ENCODE data around the gene LAG3.

The LAG3 gene

DNA sequence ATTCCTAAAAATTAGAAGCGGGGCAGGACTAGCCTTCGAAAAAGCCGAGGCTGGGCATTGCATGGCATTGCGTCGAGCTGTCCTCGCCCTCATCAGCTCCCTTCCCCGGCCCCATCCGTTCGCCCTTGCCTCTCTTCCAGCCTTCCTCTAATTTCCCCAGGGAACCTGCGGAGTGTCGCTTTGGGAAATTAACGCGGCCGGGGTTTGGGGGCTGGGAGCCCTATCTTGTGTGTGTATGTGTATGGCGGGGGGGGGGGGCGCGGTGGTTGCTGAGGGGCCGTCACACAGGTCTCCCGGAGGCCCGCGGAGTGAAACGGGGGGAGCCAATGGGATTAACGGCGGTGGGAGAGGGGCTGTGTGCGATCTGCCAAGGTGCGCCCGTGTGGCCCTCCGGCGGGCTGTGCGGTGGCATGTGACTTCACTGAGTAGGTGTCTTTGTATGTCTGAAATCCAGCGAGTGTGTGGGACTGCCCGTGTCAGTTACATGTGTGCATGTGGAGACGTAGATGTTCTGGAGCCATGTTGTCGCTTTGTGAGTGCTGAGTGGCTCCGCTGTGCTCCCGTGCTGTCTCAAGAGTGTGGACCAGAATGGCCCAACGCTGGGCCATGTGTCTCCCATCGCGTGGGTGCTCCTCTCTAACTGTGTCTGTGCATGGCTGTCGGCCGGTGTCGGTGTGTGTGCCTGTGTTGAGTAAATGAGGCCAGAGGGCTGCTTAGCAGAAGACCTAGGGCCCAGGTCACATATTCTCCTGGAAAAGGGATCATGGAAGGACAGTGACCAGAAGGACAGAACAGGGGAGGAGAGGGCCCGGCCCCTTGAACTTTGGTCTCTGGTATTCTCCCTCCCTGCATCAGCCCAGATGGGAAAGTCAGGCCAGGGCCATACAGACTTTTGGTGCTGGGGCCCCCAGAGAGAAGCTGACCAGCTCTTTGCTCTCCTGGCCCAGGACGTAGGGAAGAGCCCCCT, 4.7 kb upstream of the LAG3 start:
- Histone ChIP-seq H3K4me1 (ENCODE audit: control insufficient read depth in 1 of 2, insufficient read depth in 2 of 2, low read length in 2 of 2) (peaks cover 16 to 58% of the 10 kb centered on the region in 2 donors), H3K4me3 (ENCODE audit: low read depth in 1 of 2, low read length in 2 of 2) (peak overlapping the region; percentile 76 to 83), H3K27ac (ENCODE audit: low read length) (peak overlapping the region; percentile 54), H3K9me3 (ENCODE audit: control insufficient read depth in 1 of 2, low read length in 2 of 2) (no peaks in the 10 kb centered on the region), H3K36me3 (ENCODE audit: control insufficient read depth in 1 of 2, insufficient read depth in 2 of 2, low read length in 2 of 2) (peaks cover 4 to 19% of the 10 kb centered on the region in 2 donors), H3K27me3 (ENCODE audit: low read depth, low read length) (no peaks in the 10 kb centered on the region)

DNA sequence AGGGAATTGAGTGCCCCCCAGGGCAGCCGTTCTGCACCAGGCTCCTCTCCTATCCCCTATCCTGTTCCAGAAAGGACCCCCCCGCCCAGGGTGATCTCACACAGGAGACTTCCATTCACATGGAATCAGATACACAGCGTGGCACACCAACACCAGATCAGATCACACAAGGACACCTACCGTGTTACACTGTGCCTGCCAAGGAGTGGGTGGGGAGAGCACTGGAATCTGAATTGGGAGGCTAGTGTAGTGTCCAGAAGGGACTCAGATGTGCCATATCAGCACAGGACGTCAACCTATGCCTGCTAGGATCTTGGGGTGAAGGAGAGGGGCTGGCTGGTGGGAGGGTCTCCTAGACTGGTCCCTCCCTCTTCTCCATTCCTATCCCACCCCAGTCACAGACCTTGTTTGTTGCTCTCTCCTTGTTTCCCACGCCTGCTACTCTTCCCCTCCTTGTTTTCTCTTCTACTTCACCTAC, 3.8 kb upstream of the LAG3 start:
- Histone ChIP-seq H3K27ac (ENCODE audit: low read length) (peak overlapping the region; percentile 54), H3K9me3 (ENCODE audit: control insufficient read depth in 1 of 2, low read length in 2 of 2) (no peaks in the 10 kb centered on the region), H3K36me3 (ENCODE audit: control insufficient read depth in 1 of 2, insufficient read depth in 2 of 2, low read length in 2 of 2) (peaks cover 4 to 19% of the 10 kb centered on the region in 2 donors), H3K27me3 (ENCODE audit: low read depth, low read length) (no peaks in the 10 kb centered on the region), H3K4me1 (ENCODE audit: control insufficient read depth in 1 of 2, insufficient read depth in 2 of 2, low read length in 2 of 2) (peaks cover 16 to 58% of the 10 kb centered on the region in 2 donors), H3K4me3 (ENCODE audit: low read depth in 1 of 2, low read length in 2 of 2) (peak overlapping the region; percentile 76 to 83)

DNA sequence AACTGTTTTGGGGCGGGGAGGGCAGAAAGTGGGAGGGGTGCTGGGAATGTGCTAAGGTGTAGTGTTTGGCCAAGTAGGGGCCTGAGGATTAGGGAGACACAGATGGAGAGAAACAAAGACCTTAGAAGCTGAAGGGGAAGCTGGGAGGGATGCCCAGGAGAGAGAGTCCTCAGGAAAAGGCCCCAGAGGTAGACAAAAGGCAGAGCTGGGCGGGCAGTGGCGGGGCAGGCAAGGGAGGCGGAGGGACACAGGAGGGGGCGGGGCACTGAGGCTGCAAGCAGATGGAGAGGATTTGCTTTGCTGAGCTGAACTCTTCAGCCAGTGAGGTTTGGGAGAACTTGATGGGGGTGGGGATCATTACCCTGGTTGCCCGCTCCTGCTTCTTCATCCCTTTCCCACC, 3.3 kb upstream of the LAG3 start:
- Histone ChIP-seq H3K4me3 (ENCODE audit: low read depth in 1 of 2, low read length in 2 of 2) (peak overlapping the region; percentile 34 to 83), H3K4me1 (ENCODE audit: control insufficient read depth in 1 of 2, insufficient read depth in 2 of 2, low read length in 2 of 2) (peaks cover 16 to 58% of the 10 kb centered on the region in 2 donors), H3K36me3 (ENCODE audit: control insufficient read depth in 1 of 2, insufficient read depth in 2 of 2, low read length in 2 of 2) (peaks cover 4 to 19% of the 10 kb centered on the region in 2 donors), H3K27ac (ENCODE audit: low read length) (peak overlapping the region; percentile 54), H3K27me3 (ENCODE audit: low read depth, low read length) (no peaks in the 10 kb centered on the region), H3K9me3 (ENCODE audit: control insufficient read depth in 1 of 2, low read length in 2 of 2) (no peaks in the 10 kb centered on the region)

DNA sequence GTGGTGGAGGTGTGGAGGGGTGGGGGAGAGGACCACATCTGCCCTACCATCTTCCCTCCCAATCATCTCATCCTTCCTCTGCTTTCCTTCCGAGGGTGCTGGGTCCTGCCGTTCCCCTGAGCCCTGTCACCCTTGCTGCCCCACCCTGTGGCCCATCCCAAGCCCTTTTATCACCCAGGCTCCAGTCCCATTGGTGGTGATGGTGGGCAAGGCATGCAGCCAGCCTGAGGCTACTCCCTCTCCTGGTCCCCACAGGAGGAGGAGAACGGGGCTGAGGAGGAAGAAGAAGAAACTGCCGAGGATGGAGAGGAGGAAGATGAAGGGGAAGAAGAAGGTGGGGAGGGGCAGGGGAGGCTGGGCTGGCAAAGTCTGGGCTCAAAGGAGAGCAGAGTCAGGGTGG, 2.7 kb upstream of the LAG3 start:
- H3K27ac ChIP-seq (ENCODE audit: low read length): no peak overlapping the region
- H3K4me3 ChIP-seq (ENCODE audit: low read depth in 1 of 2, low read length in 2 of 2): no peak overlapping the region
- no peaks in the 10 kb centered on the region for H3K9me3 ChIP-seq (ENCODE audit: control insufficient read depth in 1 of 2, low read length in 2 of 2)
- no peaks in the 10 kb centered on the region for H3K27me3 ChIP-seq (ENCODE audit: low read depth, low read length)
- peaks cover 4 to 19% of the 10 kb centered on the region in 2 donors for H3K36me3 ChIP-seq (ENCODE audit: control insufficient read depth in 1 of 2, insufficient read depth in 2 of 2, low read length in 2 of 2)
- peaks cover 16 to 54% of the 10 kb centered on the region in 2 donors for H3K4me1 ChIP-seq (ENCODE audit: control insufficient read depth in 1 of 2, insufficient read depth in 2 of 2, low read length in 2 of 2)

DNA sequence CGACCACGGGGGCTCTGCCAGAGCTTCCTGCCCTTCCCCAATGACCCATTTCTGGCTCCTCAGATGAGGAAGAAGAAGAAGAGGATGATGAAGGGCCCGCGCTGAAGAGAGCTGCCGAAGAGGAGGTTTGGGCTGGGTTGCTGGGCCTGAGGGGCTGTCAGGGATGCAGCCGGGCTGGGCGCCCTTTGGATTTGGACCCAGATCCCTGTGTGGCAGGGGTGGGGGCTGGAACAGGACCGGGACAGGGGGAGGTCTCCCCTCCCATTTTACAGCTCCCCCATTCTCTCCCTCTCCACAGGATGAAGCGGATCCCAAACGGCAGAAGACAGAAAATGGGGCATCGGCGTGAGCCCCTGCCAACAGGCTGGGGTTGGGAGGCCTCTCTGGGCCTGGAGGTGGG, 2.2 kb upstream of the LAG3 start:
- Histone ChIP-seq H3K36me3 (ENCODE audit: control insufficient read depth in 1 of 2, insufficient read depth in 2 of 2, low read length in 2 of 2) (peaks cover 4 to 19% of the 10 kb centered on the region in 2 donors), H3K4me3 (ENCODE audit: low read depth in 1 of 2, low read length in 2 of 2) (no peak overlapping the region), H3K4me1 (ENCODE audit: control insufficient read depth in 1 of 2, insufficient read depth in 2 of 2, low read length in 2 of 2) (peaks cover 14 to 50% of the 10 kb centered on the region in 2 donors), H3K27ac (ENCODE audit: low read length) (no peak overlapping the region), H3K9me3 (ENCODE audit: control insufficient read depth in 1 of 2, low read length in 2 of 2) (no peaks in the 10 kb centered on the region), H3K27me3 (ENCODE audit: low read depth, low read length) (no peaks in the 10 kb centered on the region)

DNA sequence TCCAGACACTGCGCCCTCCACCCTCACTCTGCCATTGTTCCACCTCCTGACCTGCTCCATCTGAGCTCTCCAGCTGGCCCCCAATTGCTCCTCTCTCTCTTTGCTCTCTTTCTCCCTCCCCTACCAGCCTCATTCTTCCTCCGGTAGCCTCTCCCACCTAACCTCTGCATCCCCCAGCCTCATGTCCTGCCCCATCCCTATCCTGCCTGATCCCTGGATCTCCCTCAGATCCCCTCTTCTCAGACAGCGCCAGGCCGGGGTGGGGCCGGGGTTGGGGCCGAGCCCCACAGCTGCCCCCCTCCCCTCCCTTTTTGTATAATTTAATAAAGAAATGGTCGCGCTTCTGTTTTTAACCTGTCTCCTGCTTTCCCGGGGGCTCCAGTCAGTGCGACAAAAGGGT, 1.7 kb upstream of the LAG3 start:
- H3K27me3 ChIP-seq (ENCODE audit: low read depth, low read length): no peaks in the 10 kb centered on the region
- H3K9me3 ChIP-seq (ENCODE audit: control insufficient read depth in 1 of 2, low read length in 2 of 2): no peaks in the 10 kb centered on the region
- peaks cover 4 to 19% of the 10 kb centered on the region in 2 donors for H3K36me3 ChIP-seq (ENCODE audit: control insufficient read depth in 1 of 2, insufficient read depth in 2 of 2, low read length in 2 of 2)
- no peak overlapping the region for H3K4me3 ChIP-seq (ENCODE audit: low read depth in 1 of 2, low read length in 2 of 2)
- peaks cover 9 to 45% of the 10 kb centered on the region in 2 donors for H3K4me1 ChIP-seq (ENCODE audit: control insufficient read depth in 1 of 2, insufficient read depth in 2 of 2, low read length in 2 of 2)
- no peak overlapping the region for H3K27ac ChIP-seq (ENCODE audit: low read length)

DNA sequence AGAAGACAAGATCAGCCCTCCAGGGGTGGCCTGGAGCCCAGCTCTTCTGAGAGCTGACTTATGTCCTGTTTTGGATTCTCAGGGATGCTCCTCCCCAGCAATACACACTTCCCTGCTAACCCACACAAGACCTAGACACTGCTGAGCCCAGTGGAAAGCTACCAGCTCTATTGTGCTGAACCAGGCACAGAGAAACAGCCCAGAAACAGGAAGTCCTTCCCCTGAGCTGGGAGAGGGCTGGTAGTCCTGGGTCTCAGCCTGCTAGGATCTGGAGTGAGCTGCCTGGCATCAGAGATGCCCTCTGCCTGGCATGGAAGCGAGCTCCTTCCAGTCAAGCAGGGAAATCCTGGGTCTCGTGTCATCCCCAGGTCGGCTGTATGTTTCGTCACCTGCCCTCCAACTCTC, 1.2 kb upstream of the LAG3 start:
- Histone ChIP-seq H3K4me3 (ENCODE audit: low read depth in 1 of 2, low read length in 2 of 2) (no peak overlapping the region), H3K4me1 (ENCODE audit: control insufficient read depth in 1 of 2, insufficient read depth in 2 of 2, low read length in 2 of 2) (peaks cover 8 to 42% of the 10 kb centered on the region in 2 donors), H3K27ac (ENCODE audit: low read length) (no peak overlapping the region)

DNA sequence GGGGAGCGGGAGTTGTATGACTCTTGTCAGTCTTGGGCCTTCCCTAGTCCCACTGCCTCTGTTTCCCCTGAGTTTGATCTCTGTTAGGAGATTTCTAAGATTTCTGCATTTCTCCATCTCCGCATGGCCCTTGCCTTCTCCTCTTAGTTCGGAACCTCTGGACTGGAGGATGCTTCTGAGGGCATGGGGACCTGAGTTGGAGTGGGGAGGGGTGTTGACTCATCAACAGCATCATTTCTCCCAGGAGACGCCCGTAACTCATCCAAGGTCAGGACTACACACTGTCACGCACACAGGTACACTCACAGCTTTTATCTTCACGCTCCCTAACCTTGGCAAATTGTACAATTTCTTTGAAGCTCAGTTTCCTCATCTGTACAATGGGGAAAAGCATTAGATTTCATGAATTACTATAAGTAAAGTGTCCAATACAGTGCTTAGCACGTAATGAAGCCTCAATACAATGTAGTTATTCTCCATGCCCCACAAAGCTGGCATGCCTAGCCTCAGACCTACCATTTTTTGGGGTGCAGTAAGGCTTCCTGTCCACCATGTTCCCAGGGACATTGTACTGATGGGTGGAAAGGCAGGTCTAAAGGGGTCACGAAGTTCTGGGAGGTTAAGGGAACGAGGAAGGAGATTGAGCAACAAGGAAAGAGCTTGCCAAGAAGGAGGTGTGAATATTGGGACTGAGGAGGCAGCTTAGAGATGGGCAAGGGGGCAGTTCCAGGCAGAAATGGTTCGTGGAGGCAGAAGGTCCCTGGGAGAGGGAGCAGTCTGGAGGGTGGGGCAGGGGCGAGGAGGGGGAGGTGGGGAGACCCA, 600 bp upstream of the LAG3 start:
- H3K36me3 ChIP-seq (ENCODE audit: control insufficient read depth in 1 of 2, insufficient read depth in 2 of 2, low read length in 2 of 2): peaks cover 4 to 19% of the 10 kb centered on the region in 2 donors
- H3K4me1 ChIP-seq (ENCODE audit: control insufficient read depth in 1 of 2, insufficient read depth in 2 of 2, low read length in 2 of 2): peaks cover 8 to 42% of the 10 kb centered on the region in 2 donors
- no peaks in the 10 kb centered on the region for H3K9me3 ChIP-seq (ENCODE audit: control insufficient read depth in 1 of 2, low read length in 2 of 2)
- no peak overlapping the region for H3K4me3 ChIP-seq (ENCODE audit: low read depth in 1 of 2, low read length in 2 of 2)
- H3K27ac ChIP-seq (ENCODE audit: low read length): no peak overlapping the region
- H3K27me3 ChIP-seq (ENCODE audit: low read depth, low read length): no peaks in the 10 kb centered on the region

More for the DNA sequence above, 1.2 kb upstream of the LAG3 start:
- H3K36me3 ChIP-seq (ENCODE audit: control insufficient read depth in 1 of 2, insufficient read depth in 2 of 2, low read length in 2 of 2): peaks cover 4 to 19% of the 10 kb centered on the region in 2 donors
- no peaks in the 10 kb centered on the region for H3K27me3 ChIP-seq (ENCODE audit: low read depth, low read length)
- H3K9me3 ChIP-seq (ENCODE audit: control insufficient read depth in 1 of 2, low read length in 2 of 2): no peaks in the 10 kb centered on the region

DNA sequence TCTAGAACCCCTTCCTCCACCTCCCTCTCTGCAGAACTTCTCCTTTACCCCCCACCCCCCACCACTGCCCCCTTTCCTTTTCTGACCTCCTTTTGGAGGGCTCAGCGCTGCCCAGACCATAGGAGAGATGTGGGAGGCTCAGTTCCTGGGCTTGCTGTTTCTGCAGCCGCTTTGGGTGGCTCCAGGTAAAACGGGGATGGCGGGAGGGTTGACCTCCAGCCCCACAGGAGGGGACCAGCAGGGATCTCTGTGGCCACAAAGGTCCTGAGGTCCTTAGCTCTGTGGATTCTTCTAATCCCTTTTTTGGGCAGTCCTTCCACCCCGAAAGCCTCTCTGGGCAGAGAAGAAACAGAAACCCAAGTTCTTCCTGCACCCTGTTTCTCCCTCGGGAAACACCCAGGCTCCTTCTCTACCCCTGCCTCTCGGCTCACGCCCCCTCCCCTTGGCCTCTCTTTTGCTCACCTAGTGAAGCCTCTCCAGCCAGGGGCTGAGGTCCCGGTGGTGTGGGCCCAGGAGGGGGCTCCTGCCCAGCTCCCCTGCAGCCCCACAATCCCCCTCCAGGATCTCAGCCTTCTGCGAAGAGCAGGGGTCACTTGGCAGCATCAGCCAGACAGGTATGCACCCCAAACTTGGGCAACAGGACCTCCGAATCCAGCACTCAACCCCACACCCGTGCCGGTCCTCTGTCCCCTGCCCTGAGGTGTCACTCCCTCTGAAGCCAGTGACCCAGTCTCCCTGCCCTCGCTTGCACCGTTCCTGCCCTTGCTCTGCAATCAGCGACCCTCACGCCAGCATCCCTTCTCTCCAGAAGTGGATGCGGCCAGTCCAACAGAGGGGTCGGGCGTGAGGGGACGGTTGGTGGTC, 638 bp downstream of the LAG3 start:
- Histone ChIP-seq H3K4me1 (ENCODE audit: control insufficient read depth in 1 of 2, insufficient read depth in 2 of 2, low read length in 2 of 2) (peaks cover 9 to 49% of the 10 kb centered on the region in 2 donors), H3K36me3 (ENCODE audit: control insufficient read depth in 1 of 2, insufficient read depth in 2 of 2, low read length in 2 of 2) (peaks cover 4 to 19% of the 10 kb centered on the region in 2 donors), H3K4me3 (ENCODE audit: low read depth in 1 of 2, low read length in 2 of 2) (peak overlapping the region; percentile 26 to 55), H3K27me3 (ENCODE audit: low read depth, low read length) (no peaks in the 10 kb centered on the region), H3K27ac (ENCODE audit: low read length) (no peak overlapping the region), H3K9me3 (ENCODE audit: control insufficient read depth in 1 of 2, low read length in 2 of 2) (no peaks in the 10 kb centered on the region)

DNA sequence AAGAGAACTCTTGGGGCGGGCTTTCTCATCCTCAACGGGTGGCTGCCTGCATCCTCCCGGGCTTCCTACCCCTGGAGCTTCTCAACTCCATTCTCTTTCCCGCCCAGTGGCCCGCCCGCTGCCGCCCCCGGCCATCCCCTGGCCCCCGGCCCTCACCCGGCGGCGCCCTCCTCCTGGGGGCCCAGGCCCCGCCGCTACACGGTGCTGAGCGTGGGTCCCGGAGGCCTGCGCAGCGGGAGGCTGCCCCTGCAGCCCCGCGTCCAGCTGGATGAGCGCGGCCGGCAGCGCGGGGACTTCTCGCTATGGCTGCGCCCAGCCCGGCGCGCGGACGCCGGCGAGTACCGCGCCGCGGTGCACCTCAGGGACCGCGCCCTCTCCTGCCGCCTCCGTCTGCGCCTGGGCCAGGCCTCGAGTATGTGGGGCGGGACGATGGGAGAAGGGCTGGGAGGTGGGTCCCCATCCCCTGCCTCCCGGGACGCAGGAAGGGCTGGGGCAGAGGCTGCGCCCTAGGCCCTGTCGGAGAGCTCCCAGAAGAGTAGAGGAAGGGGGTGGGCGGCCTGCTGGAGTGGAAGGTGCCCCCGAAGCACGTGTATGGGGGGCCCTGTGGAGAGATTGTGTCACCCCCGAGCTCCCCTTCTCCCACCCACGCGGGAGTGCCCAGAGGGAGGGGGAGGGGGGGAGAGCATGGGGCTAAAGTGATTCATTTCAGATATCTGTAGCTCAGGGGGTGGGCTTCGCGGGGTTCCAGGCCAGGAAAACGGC, 1.5 kb downstream of the LAG3 start:
- Histone ChIP-seq H3K4me3 (ENCODE audit: low read depth in 1 of 2, low read length in 2 of 2) (peak overlapping the region in 1 of 2 donors; percentile 55), H3K4me1 (ENCODE audit: control insufficient read depth in 1 of 2, insufficient read depth in 2 of 2, low read length in 2 of 2) (peaks cover 11 to 49% of the 10 kb centered on the region in 2 donors), H3K27ac (ENCODE audit: low read length) (no peak overlapping the region), H3K27me3 (ENCODE audit: low read depth, low read length) (no peaks in the 10 kb centered on the region), H3K9me3 (ENCODE audit: control insufficient read depth in 1 of 2, low read length in 2 of 2) (no peaks in the 10 kb centered on the region), H3K36me3 (ENCODE audit: control insufficient read depth in 1 of 2, insufficient read depth in 2 of 2, low read length in 2 of 2) (peaks cover 4 to 19% of the 10 kb centered on the region in 2 donors)

Measured in muscle layer of duodenum (tissue), 2 donors.